HG03139 (cell line): ENCODE measurements around the gene MED27.
"Not testable (repeated sequence)": the region's sequence is repeated elsewhere in the genome, so short reads cannot be mapped to it uniquely, and the experiment has no call there.

Experiments used
- ATAC-seq: cut with Tn5 transposase; IDR thresholded peaks from one replicate; pipeline ENCODE4 v1.9.1; 2021; ENCODE audit not compliant: unreplicated experiment

MED27 gene

DNA sequence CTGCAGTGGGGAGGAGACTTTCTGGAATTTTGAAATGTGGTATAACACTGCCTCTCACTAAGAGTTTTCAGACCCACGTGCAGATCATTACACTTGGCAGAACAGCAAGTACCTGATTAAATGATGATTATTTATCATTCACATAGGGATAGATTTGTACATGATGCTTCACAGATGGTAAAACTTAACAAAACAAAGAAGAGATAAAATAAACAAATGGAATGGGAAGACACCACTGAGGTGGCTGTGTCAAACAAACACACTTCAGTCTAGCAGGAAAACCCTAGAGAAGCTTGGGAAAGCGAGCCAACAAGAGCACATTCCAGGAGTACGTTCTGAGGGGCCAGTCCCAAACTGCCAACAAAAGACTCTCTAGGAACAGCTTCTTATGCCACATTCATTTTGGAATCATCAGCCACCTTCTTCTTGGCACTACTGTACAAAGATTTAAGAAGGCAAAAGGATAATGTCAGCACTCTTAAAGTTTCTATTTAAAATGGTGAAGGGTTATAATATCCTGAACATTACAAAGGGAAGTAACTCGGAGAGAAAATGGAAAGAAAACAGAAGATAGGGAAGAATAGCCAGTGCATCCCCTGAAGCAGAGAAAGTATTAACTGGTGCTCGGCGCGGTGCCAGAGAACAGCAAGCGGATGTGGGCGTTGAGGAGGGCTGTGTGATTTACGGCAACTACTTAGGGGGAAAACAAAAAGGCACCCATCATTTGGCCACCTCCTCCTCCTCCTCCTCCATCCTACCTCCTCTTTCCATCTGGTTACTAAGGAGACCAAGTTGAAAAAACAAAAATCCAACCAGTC, 1.6 kb downstream of the MED27 start:
- no peak for ATAC-seq

DNA sequence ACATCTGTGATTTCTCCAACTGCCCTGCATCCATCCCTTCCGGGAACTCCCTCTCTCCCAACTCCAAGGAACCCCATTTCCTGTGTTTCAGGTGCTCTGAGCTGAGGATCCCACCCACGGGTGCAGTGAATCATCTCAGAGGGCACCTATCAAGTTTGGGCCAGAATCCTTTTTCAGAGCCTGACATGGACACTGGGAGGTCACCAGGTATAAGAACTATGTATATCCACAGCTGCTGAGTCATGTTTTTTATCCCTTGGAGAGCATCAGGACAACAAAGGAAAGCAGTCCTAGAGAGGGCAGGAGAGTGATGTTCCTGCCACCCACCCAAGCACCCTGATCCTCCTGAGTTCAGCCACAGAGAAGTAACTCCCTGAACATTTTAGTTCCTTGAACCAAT, 3.8 kb downstream of the MED27 start:
- ATAC-seq, result no peak

DNA sequence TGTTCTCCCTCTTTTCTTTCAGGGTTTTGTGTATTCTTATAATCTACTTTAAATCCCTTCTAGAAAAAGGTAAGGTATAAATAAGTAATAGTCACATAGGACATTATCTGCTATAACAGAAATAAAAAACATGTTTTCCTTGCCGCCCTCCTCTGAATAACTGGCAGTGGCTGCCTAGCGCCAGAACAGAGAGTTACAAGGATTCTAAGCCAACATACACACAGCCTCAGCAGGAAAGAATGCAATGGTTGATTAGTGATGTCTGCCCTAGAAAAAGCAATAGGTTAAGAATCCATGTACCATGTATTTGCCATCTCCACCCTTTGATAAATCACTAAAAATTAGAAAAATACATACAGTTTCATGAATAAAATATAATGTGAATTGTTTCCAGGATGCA, 4.9 kb downstream of the MED27 start:
- ATAC-seq, result no peak

DNA sequence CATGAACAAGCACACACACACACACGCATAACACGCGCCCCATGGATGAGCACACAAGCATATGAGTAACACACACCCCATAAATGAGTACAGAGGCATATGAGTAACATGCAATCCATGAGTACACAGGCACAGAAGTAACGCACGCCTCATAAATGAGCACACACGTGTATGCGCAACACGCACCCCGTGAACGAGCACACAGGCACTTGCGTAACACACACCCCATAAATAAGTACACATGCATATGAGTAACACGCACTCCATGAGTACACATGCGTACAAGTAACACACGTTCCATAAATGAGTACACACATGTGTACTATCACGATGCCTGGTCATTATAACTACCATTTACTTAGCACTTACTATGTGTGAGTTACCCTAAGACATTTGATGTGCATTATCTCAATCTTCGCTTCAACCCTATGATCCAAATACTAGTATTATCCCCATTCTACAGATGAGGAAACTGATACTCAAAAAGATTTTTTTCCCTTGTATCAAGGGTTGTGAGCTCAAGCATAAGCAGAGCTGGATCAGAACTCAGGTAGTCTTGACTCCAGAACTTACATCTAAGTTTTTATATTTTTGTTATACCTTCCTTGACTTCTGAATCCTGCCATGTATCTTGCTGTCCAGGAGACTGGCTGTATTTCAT, 7.7 kb downstream of the MED27 start:
- no peak for ATAC-seq

DNA sequence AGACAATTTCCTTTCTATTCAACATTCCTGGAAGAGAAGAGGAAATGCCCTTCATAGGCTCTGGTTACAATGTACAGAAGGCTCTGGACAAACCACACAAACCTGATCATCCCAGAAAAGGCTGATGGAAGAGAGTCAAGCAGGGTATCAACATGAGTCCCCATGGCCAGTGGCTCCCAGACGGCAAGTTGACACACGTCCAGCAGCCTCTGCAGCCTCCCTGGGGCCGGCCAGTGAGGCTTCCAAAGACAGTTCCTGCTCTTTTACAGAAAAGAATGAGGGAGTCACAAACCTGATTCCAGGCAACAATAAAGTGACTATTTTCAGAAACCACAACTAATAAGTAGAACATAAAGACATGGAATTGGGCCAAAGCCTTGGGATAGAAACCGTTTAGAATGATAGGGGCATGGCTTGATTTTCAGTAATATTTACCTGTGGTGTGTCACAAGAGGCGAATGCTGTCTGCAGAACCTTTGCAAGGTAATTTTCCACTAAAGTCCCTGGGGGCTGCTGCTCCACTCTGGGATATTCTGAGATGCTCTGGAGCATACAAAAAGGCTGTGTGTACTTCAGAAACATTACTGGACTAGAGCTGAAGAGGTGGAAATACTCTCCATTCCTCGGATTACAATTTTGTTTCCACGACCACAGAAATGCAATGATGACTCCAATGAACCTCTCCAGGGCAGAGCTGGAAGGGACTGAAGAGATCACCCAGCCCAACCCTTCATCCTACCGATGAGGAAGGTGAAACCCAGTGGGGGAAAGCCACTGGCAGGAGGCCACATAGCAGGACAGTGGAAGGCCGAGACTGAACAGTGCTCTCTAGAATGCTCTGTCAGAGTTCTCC, 10.4 kb downstream of the MED27 start:
- ATAC-seq, result no peak

DNA sequence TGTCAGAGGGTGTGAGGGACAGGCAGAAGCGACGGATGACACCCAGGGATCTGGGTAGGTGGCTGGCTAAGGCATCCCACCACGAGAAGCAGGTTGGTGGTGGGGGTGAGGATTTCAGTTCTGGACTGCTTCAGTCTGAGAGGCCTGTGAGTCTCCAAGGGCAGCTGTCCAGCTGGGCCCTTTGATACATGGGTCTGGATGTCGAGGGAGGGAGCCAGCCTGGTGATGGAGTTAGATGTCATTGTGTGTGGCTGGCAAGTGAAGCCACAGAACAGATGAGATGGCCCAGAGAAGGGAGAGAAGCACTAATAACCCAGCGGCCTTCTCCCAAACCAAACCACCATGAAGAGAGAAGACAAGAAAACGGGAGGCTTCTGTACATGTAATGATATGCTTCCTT, 11.1 kb downstream of the MED27 start:
- no peak for ATAC-seq

DNA sequence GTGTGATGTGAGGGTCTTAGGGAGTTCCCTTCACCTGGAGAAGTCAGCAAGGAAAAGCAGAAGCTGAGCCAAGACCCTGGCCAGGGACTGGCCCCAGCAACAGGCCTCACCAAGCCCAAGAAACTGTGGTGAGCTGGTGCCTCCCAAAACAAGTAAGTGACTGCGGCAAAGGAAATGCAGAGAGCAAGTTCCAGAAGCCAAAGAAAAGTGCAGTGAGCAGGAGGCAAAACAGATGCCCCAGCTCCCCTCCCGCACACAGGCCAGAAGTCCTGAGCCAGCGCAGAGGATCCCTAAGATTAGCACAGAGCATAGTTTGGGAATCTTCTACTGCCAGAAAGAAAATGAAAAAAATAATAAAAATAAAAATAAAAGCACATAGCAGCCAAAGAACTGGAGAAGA, 13.2 kb downstream of the MED27 start:
- no peak for ATAC-seq

DNA sequence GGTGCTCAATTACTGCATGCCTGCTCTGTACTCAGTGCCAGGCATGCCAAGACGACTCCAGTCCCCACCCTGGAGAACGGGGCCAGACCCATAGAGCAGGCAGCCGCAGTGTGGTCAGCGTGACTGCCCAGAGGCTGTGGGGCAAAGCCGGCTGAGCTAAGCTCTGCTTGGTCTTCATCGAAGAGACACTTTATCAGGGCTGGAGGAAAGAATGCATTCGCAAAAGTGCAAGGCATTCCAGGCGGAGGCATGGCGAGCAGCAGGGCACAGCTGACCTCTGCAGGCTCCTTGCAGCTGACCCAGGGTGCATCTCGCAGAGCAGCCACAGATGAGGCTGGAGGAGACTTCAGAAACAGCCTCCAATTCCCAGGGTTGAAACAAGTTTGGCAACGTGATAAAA, 13.6 kb downstream of the MED27 start:
- ATAC-seq, result no peak

DNA sequence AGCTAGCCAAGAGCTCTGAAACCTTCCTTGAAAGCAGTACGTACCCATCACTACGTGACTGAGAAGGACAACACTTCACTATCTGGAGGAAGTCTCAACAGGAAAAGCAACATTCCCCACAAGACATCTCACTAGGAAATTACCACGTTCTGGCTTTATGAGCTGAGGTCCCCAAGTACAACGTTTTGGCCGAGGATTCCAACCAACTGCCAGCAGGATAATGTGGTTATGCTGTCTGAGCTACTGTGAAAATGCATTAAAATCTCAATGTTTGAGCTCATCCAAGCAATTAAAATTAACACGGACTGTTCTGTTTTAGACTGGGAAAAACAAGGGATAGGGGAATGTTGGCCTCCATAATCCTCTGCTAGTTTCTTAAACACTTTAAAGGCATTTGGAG, 16.4 kb downstream of the MED27 start:
- no peak for ATAC-seq

DNA sequence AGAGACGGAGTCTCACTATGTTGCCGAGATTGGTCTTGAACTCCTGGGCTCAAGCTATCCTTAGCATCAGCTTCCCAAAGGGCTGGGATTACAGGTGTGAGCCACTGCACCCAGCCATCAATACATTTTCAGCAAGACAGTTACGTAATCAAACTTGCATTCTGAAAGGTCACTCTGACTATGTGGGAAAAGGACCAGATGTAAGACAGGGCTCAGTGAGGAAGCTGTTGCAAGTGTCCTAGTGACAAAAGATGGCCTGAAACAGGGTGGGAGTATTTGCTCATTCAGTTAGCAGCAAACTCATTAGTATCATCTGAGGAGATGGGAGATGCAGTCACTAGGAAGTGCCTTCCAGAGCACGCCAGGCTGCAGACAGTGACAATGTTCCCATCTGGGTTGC, 16.9 kb downstream of the MED27 start:
- no peak for ATAC-seq

DNA sequence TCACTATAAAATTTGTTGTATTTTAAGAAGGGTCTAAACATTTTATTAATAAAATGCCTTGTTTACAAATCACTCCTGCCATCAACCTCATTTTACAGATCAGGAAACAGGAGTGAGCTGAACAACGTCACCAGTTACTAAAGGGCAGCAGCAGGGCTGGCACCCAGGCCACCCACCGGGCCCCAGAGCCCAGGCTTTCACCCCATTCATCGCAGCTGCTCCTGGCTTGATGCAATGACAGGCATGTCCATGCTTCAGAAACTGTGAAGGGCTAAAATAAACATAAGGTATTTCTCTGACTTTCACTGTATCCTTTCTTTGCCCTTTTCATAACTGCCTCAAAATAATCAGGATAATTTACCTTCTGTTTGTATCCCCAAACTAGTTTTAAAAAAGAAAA, 18.1 kb downstream of the MED27 start:
- no peak for ATAC-seq

DNA sequence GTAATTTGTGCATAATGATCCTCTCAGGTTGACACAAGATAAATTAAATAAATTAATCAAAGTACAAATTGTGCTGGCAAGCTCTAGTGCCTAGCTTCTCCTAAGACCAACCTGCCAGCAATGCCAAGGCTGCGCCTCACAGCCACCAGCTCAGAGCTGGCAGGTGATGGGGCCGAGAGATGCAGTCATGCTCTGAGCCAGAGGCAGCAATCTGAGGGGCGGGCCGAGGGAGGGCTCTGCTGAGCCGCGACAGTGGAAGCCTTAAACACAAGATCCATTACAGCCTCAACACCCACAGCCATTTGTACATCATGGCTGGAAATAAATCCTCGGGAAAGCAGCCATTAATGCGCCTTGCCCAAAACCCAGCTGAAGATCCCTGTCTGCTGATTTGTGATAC, 20.3 kb downstream of the MED27 start:
- no peak for ATAC-seq

DNA sequence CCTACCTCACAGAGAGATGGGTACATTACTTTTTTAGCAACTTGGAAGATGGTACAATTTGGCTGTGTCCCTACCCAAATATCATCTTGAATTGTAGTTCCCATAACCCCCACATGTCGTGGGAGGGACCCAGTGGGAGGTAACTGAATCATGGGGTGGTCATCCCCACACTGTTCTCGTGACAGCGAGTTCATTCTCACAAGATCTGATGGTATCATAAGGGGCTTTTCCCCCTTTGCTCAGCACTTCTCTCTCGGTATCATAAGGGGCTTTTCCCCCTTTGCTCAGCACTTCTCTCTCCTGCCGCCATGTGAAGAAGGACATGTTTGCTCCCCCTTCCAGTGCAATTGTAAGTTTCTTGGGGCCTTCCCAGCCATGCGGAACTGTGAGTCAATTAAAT, 21.4 kb downstream of the MED27 start:
- not testable (repeated sequence) for ATAC-seq

DNA sequence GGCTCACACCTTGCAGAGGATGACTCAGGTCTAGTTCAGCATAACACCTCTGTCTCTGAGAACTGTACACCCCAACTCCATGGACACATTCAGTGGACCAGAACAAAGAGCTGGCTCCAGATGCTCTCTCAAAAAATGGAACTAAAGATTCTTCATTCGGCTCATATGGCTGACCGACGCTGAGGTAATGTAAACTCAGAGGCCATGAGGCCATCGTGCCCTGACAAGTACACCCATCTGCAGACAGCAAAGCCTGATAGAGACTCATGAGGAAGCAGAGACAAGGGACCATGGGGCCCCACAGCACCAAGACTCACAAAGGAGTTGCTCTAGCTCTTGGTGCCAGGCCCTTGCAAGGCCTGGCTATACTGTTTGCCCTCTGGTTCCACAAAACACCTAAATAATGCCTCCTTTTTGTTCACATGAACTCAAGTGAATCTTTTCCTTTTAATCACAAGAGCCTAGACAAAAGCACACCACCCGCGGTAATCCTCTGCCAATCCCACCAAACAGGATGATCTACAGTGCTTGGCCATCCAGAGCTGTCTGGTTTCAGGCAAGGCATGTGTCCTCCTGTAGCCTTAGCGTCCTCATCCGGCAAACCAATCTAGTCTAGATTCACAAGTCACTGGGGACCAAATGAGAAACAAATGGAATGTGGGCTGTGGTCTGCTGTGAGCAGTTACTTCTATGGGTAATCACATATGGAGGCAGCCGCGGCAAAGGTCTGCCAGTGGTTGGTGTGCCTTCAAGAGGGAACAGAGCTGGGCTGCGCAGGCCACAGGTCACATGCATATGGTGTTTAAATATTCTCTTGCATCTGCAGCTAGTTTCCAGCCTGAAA, 22.7 kb downstream of the MED27 start:
- no peak for ATAC-seq

DNA sequence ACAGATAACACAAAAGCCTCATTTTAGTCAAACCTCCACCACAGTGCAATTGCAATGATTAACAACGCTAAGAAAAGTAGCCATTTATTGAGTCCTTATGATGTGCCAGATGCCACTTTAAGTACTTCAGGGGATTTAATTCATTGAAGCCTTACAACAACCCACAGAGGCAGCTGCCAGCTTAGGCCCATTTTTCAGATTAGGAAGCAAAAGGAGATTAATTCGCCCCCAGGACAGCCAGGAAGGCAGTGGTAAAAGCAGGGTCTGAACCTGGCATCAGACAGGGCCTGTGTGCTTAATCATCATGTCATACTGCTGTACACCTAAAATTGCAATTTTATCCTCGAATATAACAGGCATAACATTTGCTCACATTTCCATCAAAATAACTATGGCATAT, 23.9 kb downstream of the MED27 start:
- ATAC-seq, result no peak

DNA sequence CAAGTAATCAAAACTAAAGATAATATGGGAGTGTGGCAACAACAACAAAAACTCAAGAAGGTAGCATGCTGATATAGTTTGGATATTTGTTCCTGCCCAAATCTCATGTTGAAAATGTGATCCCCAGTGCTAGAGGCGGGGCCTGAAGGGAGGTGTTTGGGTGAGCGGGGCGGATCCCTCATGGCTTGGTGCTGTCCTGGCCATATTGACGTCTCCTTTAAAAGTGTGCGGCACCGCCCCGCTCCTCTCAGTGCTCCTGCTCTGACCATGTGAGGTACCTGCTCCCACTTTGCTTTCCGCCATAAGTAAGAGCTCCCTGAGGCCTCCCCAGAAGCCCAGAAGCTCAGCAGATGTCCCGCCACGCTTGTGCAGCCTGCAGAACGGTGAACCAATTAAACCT, 25.6 kb downstream of the MED27 start:
- no peak for ATAC-seq

DNA sequence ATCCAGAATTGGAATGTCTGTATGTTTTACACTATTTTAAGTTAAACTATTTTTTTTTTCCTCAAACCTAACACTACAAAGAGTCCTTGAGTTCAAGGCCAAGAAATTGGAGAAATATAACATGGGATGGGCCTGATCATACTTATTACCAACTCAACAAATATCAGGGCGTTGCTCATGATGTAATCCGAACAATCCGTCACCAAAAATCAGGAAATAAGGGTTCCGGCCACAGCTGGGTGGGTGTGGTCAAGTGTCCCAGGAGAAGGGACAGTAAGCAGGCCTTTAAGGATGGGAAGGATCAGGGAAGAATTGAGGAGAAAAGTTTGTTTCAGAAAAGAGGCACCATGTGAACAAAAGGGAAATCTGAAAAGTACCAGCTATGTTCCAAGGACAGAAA, 29.8 kb downstream of the MED27 start:
- ATAC-seq, result no peak

DNA sequence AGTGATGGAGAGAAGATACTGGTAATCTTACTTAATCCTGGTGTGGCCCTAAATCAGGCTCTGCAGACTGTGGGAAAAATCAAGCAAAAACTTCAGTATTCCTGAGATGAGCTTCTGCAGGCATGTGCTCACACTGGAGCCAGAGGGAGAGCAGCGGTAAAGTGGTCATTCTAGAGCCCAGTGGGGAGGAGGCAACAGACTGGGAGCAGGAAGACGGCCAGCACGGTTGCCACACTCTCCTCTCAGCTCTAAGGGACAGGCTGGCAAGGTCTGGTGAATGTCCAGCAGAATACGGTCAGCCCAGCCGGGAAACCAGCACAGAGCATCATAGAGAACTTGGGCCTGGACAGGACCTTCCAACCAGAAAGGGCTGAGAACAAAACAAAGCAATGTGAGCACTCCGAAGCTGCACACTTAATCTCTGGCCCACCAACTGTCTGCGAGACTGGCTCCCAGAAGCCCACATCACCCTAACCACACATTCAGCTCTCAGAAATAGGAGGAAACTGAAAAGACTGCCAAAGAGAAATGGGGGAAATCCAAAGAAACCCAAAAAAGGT, 30.3 kb downstream of the MED27 start:
- no peak for ATAC-seq

DNA sequence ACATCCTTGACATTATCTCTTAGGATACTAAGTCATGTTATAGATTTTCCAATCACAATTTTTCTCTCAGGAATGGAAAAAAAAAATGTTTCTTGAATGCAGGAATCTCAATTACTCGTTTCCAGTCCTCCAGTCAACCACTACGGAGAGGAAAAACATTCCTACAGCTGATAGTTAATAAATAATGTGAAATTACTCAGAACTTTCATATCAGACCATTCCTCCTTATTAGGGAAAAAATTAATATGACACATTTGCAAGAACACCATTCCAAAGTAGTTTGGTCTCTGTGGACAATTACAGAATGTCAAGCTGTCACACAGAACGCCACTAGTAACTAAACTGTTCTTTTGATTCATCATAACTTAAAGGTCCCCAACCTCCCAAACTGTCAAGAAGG, 31.5 kb downstream of the MED27 start:
- no peak for ATAC-seq

DNA sequence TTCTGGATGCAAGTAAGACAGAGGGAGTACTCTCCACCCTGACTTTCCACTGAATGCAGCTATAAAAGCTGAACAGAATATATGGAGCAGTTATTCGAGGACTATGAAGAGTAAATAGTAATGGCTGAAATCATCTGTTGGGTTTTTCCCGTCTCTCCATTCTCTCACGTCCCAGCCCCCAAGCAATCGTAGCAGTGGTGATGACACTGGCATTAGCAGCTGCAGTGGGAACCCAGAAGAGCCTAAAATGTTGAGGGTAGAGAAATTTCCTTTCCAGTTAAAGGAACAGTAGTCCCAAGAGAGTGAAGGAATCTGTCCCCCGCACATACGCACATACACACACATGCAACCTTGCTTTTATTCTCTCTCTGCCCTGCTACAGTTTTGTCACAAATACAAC, 33.2 kb downstream of the MED27 start:
- no peak for ATAC-seq
